AG09319 (cell line): ENCODE data around the gene LCTL.

Experiments used
- DNase-seq: peaks from one replicate; pipeline ENCODE4 v3.0.0-alpha.2; 2010; ENCODE audit warnings: low read depth; ENCODE audit errors: extremely low read depth
- TF ChIP-seq, protein P1 (sequence below): IDR thresholded peaks from 2 replicates; pipeline ENCODE4 v1.5.1; 2011; ENCODE audit warnings: low read depth, mild to moderate bottlenecking, inconsistent platforms, low read length, moderate library complexity

The LCTL gene

DNA sequence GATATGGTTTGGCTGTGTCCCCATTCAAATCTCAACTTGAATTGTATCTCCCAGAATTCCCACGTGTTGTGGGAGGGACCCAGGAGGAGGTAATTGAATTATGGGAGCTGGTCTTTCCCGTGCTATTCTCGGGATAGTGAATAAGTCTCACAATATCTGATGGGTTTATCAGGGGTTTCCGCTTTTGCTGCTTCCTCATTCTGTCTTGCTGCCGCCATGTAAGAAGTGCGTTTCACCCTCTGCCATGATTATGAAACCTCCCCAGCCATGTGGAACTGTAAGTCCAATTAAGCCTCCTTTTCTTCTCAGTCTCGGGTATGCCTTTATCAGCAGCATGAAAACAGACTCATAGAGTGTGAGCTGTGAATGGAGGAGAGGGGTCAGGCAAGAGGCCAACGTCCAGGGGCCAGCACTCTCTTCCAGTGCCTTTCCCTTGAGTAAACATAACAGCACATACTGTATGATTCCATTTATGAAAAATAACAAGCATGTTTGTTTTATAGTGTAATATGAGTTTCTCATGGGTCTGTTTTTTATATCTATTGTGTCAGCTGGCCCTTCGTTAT lies 16.3 kb upstream of the LCTL start:
- DNase-seq: no peak
- TF ChIP-seq, protein P1, sequence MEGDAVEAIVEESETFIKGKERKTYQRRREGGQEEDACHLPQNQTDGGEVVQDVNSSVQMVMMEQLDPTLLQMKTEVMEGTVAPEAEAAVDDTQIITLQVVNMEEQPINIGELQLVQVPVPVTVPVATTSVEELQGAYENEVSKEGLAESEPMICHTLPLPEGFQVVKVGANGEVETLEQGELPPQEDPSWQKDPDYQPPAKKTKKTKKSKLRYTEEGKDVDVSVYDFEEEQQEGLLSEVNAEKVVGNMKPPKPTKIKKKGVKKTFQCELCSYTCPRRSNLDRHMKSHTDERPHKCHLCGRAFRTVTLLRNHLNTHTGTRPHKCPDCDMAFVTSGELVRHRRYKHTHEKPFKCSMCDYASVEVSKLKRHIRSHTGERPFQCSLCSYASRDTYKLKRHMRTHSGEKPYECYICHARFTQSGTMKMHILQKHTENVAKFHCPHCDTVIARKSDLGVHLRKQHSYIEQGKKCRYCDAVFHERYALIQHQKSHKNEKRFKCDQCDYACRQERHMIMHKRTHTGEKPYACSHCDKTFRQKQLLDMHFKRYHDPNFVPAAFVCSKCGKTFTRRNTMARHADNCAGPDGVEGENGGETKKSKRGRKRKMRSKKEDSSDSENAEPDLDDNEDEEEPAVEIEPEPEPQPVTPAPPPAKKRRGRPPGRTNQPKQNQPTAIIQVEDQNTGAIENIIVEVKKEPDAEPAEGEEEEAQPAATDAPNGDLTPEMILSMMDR: no peak

GRCh38 chr15:66580643-66581042 lies 14.8 kb upstream of the LCTL start:
- no peak for DNase-seq
- TF ChIP-seq, protein P1: no peak

DNA sequence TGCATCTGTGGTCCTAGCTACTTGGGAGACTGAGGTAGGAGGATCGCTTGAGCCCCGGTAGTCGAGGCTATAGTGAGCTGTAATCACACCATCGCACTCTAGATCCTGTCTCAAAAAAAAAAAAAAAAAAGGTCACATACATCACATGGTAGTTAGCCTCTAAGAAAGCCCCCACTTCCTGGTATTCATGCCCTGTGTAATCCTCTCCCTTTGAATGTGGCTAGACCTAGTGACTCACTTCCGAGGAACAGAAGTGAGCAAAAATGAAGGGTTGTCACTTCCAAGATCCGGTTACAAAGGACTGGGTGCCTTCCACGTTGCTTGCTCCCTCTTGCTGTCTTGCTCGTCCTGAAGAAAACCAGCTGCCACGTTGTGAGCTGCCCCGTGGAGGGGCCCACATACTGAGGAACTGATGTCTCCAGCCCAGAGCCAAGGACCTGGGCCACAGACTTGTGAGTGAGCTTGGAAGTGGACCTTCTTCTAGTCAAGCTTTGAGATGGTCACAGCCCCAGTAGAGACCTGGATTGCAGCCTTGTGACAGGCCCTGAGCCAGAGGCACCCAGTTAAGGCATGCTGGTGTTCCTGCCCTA lies 12.6 kb upstream of the LCTL start:
- TF ChIP-seq, protein P1: no peak
- no peak for DNase-seq

- no peak for DNase-seq
- TF ChIP-seq, protein P1: no peak
Observed at GRCh38 chr15:66574596-66574950, 8.8 kb upstream of the LCTL start.

- TF ChIP-seq, protein P1: no peak
- peak; percentile 88 for DNase-seq
Observed at GRCh38 chr15:66573719-66574595, 8.2 kb upstream of the LCTL start.

GRCh38 chr15:66573348-66573718 lies 7.5 kb upstream of the LCTL start:
- no peak for DNase-seq
- TF ChIP-seq, protein P1: no peak

DNA sequence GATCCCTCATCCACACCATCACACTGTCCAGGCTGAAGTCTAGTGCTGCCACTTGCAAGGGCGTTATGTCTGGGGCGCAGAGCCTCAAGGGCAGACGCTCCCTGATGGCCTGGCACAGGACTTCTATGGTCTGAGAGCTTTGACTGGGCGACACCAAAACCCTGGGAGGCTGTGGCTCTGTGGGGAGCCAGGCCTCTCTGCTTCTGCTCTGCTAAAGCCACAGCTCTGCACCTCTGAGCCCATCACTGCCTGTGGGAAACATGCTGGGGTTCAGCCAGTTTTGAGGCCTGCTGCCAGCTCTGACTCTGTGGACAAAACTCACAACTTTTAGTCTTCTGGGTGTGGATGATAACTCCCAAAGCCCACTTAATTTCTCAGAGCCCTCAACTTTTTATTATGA lies 6.3 kb upstream of the LCTL start:
- DNase-seq: no peak
- TF ChIP-seq, protein P1: no peak
